VCaP (cell line): ENCODE results near the gene SLC19A3.

Experiments
- H3K27ac ChIP-seq: fragments of 450-650 bp; 2 replicates; pipeline ENCODE4 v1.5.1; 2017
- CTCF ChIP-seq: fragments of 450-650 bp; conservative IDR thresholded peaks from 2 replicates; pipeline ENCODE4 v1.5.1; 2017; ENCODE audit warnings: mild to moderate bottlenecking, moderate library complexity

SLC19A3 gene

DNA sequence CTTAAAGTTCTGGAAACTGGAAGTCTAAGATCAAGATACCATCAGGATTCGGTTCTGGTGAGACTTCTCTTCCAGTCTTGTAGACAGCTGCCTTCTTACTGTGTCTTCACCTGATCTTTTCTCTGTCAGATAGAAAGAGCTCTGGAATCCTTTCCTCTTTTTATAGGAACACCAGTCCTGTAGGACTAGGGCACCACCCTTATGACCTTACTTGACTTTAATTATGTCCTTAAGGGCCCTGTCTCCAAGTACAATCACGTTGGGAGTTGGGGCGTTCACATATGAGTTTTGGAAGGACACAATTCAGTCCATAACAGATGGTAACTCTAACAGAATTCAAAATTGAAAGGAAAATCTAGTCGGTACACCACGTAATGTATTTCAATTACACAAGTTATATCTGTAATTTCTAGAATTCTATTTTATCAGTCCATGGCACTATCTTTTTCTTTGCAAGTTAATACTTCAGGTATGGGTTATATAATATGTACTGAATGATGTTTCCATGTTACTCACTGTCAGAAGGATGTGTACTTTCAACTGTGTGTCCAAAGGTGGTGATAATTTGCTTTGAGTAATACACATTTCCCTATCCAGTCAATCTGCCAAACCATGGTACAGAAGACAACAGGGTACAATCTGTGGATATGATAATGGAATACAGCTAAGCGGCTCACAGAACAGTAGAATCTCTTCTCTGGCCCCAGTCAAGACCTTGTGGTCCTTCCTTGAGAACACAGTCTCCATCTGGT lies 52.5 kb downstream of the SLC19A3 start:
- no peak for TF ChIP-seq CTCF
- H3K27ac ChIP-seq = no peak overlapping the region

GRCh38 chr2:227661827-227662226 lies 56.0 kb downstream of the SLC19A3 start:
- no peak for TF ChIP-seq CTCF

DNA sequence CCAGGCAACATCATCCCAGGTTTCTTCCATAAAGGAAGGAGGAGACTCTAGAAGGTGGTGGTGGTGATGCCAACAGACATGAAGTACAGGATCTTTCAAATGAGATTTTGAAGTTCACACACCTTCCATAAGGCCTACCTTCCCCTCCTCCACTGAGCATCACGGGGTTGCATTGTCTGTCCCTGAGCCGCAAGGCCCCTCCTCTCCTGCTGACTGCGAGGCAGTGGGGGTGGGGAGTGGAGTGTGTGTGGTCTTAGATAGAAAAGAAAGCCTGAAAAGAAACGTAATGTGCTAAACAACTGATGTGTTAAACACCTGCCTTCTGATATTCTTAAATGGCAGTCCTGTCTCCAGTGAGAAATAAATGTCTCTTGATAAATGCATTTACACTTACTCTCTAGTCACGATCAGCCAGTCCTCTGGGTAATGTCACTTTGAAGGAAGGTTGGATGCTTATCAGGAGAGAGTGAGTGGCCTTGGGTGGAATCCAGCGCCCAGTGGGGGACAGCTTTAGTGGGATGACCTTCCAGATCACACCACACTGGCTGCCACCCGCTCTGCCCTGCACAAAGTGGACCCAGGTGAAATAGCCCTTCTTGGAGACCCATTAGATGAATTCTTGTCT lies 56.7 kb downstream of the SLC19A3 start:
- no peak overlapping the region for H3K27ac ChIP-seq
- TF ChIP-seq CTCF = no peak

More at GRCh38 chr2:227661827-227662226, 56.0 kb downstream of the SLC19A3 start:
- H3K27ac ChIP-seq = no peak overlapping the region

DNA sequence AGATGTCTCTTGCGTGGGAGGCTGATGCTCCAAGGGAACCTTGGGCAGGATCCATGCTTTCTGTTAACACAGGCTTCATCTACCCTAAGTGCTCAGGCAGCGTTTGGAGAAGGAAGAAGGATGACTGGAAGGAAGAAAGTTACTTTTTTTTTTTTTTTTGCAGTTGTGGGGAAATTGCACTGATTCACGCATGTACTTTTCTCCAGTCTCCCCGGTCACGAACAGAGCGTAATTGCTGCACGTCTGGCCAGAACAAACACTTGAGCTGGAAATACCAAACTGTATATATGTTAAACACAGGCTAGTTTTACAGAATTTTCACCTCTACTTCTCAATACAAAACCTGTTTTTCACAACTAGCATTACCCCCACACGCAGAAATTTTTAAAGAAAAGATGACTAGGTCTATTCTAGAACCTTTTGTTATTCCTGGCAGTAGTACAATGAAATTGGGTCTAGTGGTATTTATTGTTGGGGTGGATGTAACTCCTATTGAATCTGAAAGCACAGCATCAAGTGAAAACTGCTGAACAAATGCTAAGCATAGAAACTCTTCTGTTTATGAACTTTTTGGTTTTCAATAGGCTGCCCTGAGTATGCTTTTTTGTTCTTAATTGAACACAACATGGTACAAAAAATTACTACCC lies 60.5 kb downstream of the SLC19A3 start:
- TF ChIP-seq CTCF = no peak
- H3K27ac ChIP-seq = no peak overlapping the region

GRCh38 chr2:227655454-227655853 lies 62.4 kb downstream of the SLC19A3 start:
- H3K27ac ChIP-seq = no peak overlapping the region
- TF ChIP-seq CTCF = no peak

DNA sequence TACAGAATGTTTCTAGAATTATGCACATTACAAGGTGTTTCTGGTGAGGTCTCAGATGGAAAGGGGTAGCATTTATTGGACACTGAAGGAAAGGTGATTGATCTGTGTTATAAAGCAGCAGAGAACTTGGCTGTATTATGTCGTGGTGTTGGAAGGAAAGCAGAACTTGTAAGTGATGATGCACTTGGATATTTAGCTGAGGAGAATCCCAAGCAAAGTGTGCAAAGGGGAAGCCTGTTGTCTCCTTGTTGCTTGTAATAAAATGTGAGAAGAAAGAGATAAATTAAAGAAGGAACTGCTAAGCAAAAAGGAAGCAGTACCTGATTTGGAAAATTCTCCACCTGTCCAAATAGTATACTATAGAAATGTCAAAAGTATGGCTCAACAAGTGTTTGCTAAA lies 63.4 kb downstream of the SLC19A3 start:
- TF ChIP-seq CTCF = no peak

GRCh38 chr2:227653419-227653818 lies 64.4 kb downstream of the SLC19A3 start:
- no peak overlapping the region for H3K27ac ChIP-seq
- TF ChIP-seq CTCF = no peak

More for the DNA sequence above, 63.4 kb downstream of the SLC19A3 start:
- no peak overlapping the region for H3K27ac ChIP-seq
